Activated CD8-positive, alpha-beta T cell treated with anti-CD3 and anti-CD28 coated beads for 36 hours (primary cell): ENCODE results near the gene KATNB1. TPM values are rescaled to one million over a fixed set of nuclear protein-coding genes. Genes with fewer than 3 reads are reported as not detected.
A peak's percentile ranks its signal among the peaks of the same experiment; 100 is the strongest.

Source experiments
- ATAC-seq: fragments of 200-7000 bp; cut with Tn5 transposase; one replicate; pipeline ENCODE4 v1.10.0; 2021; ENCODE audit warnings: mild to moderate bottlenecking, moderate library complexity
- CTCF ChIA-PET: fragments of 350-600 bp; sonication (Branson Sonifier 250); formaldehyde crosslinking; loops from one replicate; lab custom pipeline; 2021; ENCODE audit warnings: antibody characterized with exemption; lab: Charles Lee
- POLR2A ChIA-PET: fragments of 350-600 bp; sonication (Branson Sonifier 250); formaldehyde crosslinking; loops from one replicate; lab custom pipeline; 2021; ENCODE audit warnings: antibody characterized with exemption; lab: Charles Lee
- DNase-seq: peaks from one replicate; pipeline ENCODE4 v3.0.0-alpha.2; 2020
- H3K27ac Mint-ChIP-seq: one replicate; pipeline ENCODE4 v1.8.0; 2021; ENCODE audit warnings: mild to moderate bottlenecking, mixed read lengths
- H3K27me3 Mint-ChIP-seq: one replicate; pipeline ENCODE4 v1.8.0; 2021; ENCODE audit warnings: mixed read lengths
- H3K36me3 Mint-ChIP-seq: one replicate; pipeline ENCODE4 v1.8.0; 2021; ENCODE audit warnings: low read depth, mixed read lengths
- H3K4me1 Mint-ChIP-seq: one replicate; pipeline ENCODE4 v1.8.0; 2021; ENCODE audit warnings: low read depth, mixed read lengths
- H3K4me3 Mint-ChIP-seq: one replicate; pipeline ENCODE4 v1.8.0; 2021; ENCODE audit warnings: mild to moderate bottlenecking, moderate library complexity, mixed read lengths
- H3K9me3 Mint-ChIP-seq: one replicate; pipeline ENCODE4 v1.8.0; 2021; ENCODE audit warnings: mixed read lengths
- CTCF ChIP-seq: fragments of 200-600 bp; IDR thresholded peaks from one replicate; pipeline ENCODE4 v1.8.0; 2022; ENCODE audit warnings: antibody characterized with exemption, mild to moderate bottlenecking
- intact Hi-C: fragments of 100-400 bp; cut with micrococcal nuclease; formaldehyde crosslinking; loops from one replicate; pipeline ENCODE4 v1.10.0; 2022
- total RNA-seq, 2 experiments: library from RNA; stranded (reverse); gene quantifications; one replicate each; pipeline ENCODE4 v1.2.3, GENCODE V29; 2021

Gene KATNB1, protein sequence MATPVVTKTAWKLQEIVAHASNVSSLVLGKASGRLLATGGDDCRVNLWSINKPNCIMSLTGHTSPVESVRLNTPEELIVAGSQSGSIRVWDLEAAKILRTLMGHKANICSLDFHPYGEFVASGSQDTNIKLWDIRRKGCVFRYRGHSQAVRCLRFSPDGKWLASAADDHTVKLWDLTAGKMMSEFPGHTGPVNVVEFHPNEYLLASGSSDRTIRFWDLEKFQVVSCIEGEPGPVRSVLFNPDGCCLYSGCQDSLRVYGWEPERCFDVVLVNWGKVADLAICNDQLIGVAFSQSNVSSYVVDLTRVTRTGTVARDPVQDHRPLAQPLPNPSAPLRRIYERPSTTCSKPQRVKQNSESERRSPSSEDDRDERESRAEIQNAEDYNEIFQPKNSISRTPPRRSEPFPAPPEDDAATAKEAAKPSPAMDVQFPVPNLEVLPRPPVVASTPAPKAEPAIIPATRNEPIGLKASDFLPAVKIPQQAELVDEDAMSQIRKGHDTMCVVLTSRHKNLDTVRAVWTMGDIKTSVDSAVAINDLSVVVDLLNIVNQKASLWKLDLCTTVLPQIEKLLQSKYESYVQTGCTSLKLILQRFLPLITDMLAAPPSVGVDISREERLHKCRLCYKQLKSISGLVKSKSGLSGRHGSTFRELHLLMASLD
- 10 to 100 TPM; 35.1 to 39.6 TPM for total RNA-seq

- Mint-ChIP-seq H3K4me1 (peaks cover 18% of the 10 kb centered on the region), H3K27me3 (no peaks in the 10 kb centered on the region), H3K27ac (peak within 1 kb of the TSS; percentile 98), H3K4me3 (peak within 1 kb of the TSS; percentile 99), H3K9me3 (peaks cover 8% of the 10 kb centered on the region), H3K36me3 (peaks cover 15% of the 10 kb centered on the region)
- DNase-seq (no peak), ATAC-seq (no peak)
- ChIA-PET CTCF (interaction anchor here (0.7 to 5.6 kb wide), 10 partner anchors 10 to 159 kb away, joined by 3 to 27 read pairs (median 6); no protein-coding TSS in a partner anchor), POLR2A (interaction anchor here (0.6 to 1.9 kb wide), 12 partner anchors 9 to 264 kb away, joined by 3 to 7 read pairs (median 3); partner anchors contain the start of genes CCDC102A, USB1 and ZNF319)
- intact Hi-C loops, result loop anchor here (10.0 kb wide), 1 partner anchor 131 kb away; no protein-coding TSS in a partner anchor
- no peak for TF ChIP-seq CTCF
Observed at GRCh38 chr16:57735755-57736418, at the start of gene KATNB1. Gene KATNB1 (plus strand): TSS chr16:57735770. CDS start chr16:57737244, 1,474 bp downstream.

DNA sequence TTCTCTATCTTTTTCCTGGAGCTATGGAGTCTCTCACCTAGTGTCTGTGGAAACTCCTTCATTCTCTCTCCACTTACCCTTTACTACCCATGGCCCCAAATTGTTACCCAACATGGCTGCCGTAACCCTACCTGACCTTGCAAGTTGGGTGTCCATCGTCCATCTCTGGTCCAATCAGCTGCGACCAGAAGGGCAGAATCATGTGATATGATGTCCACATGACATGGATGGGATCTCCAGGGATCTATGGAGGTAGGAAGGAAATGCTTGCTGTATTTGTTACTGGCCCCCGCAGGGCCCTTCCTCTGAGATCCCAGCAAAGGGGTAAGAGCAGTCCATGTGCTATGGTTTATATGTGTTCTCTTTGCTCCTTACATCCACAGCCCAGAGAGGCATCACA is 49.0 kb upstream of the KATNB1 start:
- Mint-ChIP-seq H3K36me3 (no peaks in the 10 kb centered on the region), H3K4me1 (peaks cover 20% of the 10 kb centered on the region), H3K27me3 (no peaks in the 10 kb centered on the region), H3K27ac (no peak overlapping the region), H3K4me3 (no peak overlapping the region), H3K9me3 (no peaks in the 10 kb centered on the region)
- ChIA-PET POLR2A (interaction anchor here (1.5 kb wide), 1 partner anchor 150 kb away, joined by 4 read pairs; the partner anchor contains the start of gene CCDC102A), CTCF (no interaction called here)
- intact Hi-C loops, result no loop called here
- DNase-seq (no peak), ATAC-seq (no peak)
- TF ChIP-seq CTCF, result no peak

DNA sequence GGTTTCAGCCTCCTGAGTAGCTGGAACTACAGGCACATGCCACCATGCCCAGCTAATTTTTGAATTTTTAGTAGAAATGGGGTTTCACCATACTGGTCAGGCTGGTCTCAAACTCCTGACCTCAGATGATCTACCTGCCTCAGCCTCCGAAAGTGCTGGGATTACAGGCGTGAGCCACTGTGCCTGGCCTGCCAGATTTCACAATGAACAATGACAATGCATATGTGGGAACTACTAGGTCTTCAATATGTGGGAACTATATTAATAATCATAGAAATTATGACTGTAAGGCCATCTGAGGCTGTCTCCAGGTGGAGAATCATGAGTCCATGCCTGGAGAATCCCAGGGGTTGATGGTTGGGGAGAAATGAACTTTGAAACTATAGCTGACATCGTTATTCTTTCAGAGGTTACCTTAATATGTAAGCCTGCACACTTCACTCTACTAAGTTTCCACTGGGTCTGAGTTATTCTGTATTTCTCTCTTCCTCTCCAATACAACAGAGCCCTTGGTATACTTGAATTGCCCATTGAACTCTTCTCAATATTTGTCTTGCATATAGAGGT is 48.1 kb upstream of the KATNB1 start:
- H3K4me3 Mint-ChIP-seq, result no peak overlapping the region
- CTCF ChIA-PET, result no interaction called here
- no peak overlapping the region for H3K27ac Mint-ChIP-seq
- H3K27me3 Mint-ChIP-seq, result no peaks in the 10 kb centered on the region
- DNase-seq (no peak), ATAC-seq (no peak)
- no peaks in the 10 kb centered on the region for H3K36me3 Mint-ChIP-seq
- H3K9me3 Mint-ChIP-seq, result no peaks in the 10 kb centered on the region
- POLR2A ChIA-PET, result interaction anchor here (1.5 kb wide), 1 partner anchor 150 kb away, joined by 4 read pairs; the partner anchor contains the start of gene CCDC102A
- H3K4me1 Mint-ChIP-seq, result peaks cover 20% of the 10 kb centered on the region
- no peak for TF ChIP-seq CTCF
- intact Hi-C loops, result no loop called here

DNA sequence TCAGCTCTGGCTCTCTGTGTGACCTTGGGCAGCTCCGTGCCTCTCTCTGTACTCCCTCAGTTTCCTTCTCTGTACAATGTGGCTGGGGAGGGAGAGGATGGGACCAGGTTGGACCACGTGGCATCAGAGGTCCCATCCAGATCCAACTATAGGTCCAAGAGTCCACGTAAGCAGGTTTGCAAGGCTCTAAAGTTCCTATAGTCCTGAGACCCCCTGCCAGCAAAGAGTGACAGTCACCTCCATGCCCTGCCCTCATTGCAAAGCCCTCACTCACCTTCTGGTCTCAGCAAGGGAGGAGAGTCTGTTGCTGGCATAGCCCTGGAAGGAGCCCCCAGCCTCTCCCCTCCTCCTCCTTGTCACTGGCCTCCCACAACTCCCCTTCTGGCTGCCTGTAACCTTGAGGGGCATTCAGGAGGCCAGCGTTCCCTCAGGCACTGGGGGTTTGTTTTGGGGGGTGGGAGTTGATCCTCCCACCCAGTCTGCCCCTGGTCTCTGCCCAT is 47.0 kb upstream of the KATNB1 start:
- no peaks in the 10 kb centered on the region for H3K27me3 Mint-ChIP-seq
- ATAC-seq, result no peak
- intact Hi-C loops, result no loop called here

More for the DNA sequence above, 47.0 kb upstream of the KATNB1 start:
- Mint-ChIP-seq H3K36me3 (no peaks in the 10 kb centered on the region), H3K4me3 (no peak overlapping the region), H3K4me1 (peaks cover 20% of the 10 kb centered on the region), H3K9me3 (no peaks in the 10 kb centered on the region), H3K27ac (peak overlapping the region; percentile 88)
- ChIA-PET POLR2A (no interaction called here), CTCF (interaction anchor here (1.2 to 2.0 kb wide), 2 partner anchors 39 to 40 kb away, joined by 3 to 7 read pairs; no protein-coding TSS in a partner anchor)
- no peak for TF ChIP-seq CTCF
- DNase-seq, result no peak
